Stimulated activated CD8-positive, alpha-beta memory T cell treated with anti-CD3 and anti-CD28 coated beads, Interleukin-4, amount 100 ng/mL, for 48 hours (primary cell): ENCODE measurements around the gene PROB1.
"Not testable (repeated sequence)": the region's sequence is repeated elsewhere in the genome, so short reads cannot be mapped to it uniquely, and the experiment has no call there.

Source experiments
- DNase-seq: peaks from one replicate; pipeline ENCODE4 v3.0.0-alpha.2; 2020

PROB1 gene

GRCh38 chr5:139394654-139395566, at the start of gene PROB1:
PROB1 (minus strand) TSS chr5:139395104; CDS start chr5:139395081, 23 bp downstream.
- no peak for DNase-seq

- DNase-seq, result no peak
Observed at GRCh38 chr5:139443831-139444453, 49.0 kb upstream of the PROB1 start.

GRCh38 chr5:139440416-139440815, 45.5 kb upstream of the PROB1 start:
- DNase-seq, result not testable (repeated sequence)

- DNase-seq, result peak; percentile 95
Observed at GRCh38 chr5:139439013-139439903, 44.4 kb upstream of the PROB1 start, which contains the start of gene DNAJC18. DNAJC18 (minus strand) TSS chr5:139439525; CDS start chr5:139439445, 80 bp downstream.

GRCh38 chr5:139438707-139439012, 43.8 kb upstream of the PROB1 start:
- no peak for DNase-seq

- DNase-seq, result no peak
Observed at GRCh38 chr5:139435676-139436075, 40.8 kb upstream of the PROB1 start.

- no peak for DNase-seq
Observed at GRCh38 chr5:139431706-139432105, 36.8 kb upstream of the PROB1 start.

GRCh38 chr5:139430015-139430414, 35.1 kb upstream of the PROB1 start:
- DNase-seq, result no peak

GRCh38 chr5:139426203-139426885, 31.4 kb upstream of the PROB1 start:
- no peak for DNase-seq

- DNase-seq, result no peak
Observed at GRCh38 chr5:139425497-139425896, 30.6 kb upstream of the PROB1 start.

GRCh38 chr5:139422307-139422893, 27.5 kb upstream of the PROB1 start:
- no peak for DNase-seq

GRCh38 chr5:139419226-139420192, 24.6 kb upstream of the PROB1 start:
- no peak for DNase-seq

GRCh38 chr5:139418793-139419192, 23.9 kb upstream of the PROB1 start:
- no peak for DNase-seq

GRCh38 chr5:139417214-139417613, 22.3 kb upstream of the PROB1 start:
- DNase-seq, result no peak

GRCh38 chr5:139416651-139417050, 21.7 kb upstream of the PROB1 start:
- DNase-seq, result no peak

- no peak for DNase-seq
Observed at GRCh38 chr5:139415869-139416268, 21.0 kb upstream of the PROB1 start.

GRCh38 chr5:139415221-139415861, 20.4 kb upstream of the PROB1 start:
- DNase-seq, result peak; percentile 66

- DNase-seq, result no peak
Observed at GRCh38 chr5:139414581-139415130, 19.8 kb upstream of the PROB1 start.

GRCh38 chr5:139413963-139414362, 19.1 kb upstream of the PROB1 start:
- DNase-seq, result no peak

- DNase-seq, result no peak
Observed at GRCh38 chr5:139413153-139413552, 18.2 kb upstream of the PROB1 start.
